Endodermal cell (in vitro differentiated cells): ENCODE results near the gene ENPP1. TPM values are rescaled to one million over a fixed set of nuclear protein-coding genes. Genes with fewer than 3 reads are reported as not detected.

Experiments
- DNase-seq: peaks from one replicate; pipeline ENCODE4 v3.0.0-alpha.2; 2017
- H3K27ac ChIP-seq: 2 replicates; pipeline ENCODE4 v1.5.1; 2013; ENCODE audit warnings: mild to moderate bottlenecking, low read depth, low read length, moderate library complexity
- H3K27me3 ChIP-seq: 2 replicates; pipeline ENCODE4 v1.6.1; 2013; ENCODE audit warnings: mild to moderate bottlenecking, low read length, moderate library complexity; ENCODE audit not compliant: insufficient read depth, control insufficient read depth, poor library complexity, severe bottlenecking
- H3K36me3 ChIP-seq: 2 replicates; pipeline ENCODE4 v1.7.0; 2013; ENCODE audit warnings: mild to moderate bottlenecking, low read length, moderate library complexity; ENCODE audit not compliant: control insufficient read depth, insufficient read depth
- H3K4me1 ChIP-seq: one replicate; pipeline ENCODE4 v1.7.0; 2013; ENCODE audit warnings: low read length; ENCODE audit not compliant: control insufficient read depth, insufficient read depth
- H3K4me3 ChIP-seq: 2 replicates; pipeline ENCODE4 v1.5.1; 2013; ENCODE audit warnings: mild to moderate bottlenecking, low read length, moderate library complexity
- H3K9ac ChIP-seq: 2 replicates; pipeline ENCODE4 v1.6.1; 2013; ENCODE audit warnings: mild to moderate bottlenecking, low read length, moderate library complexity; ENCODE audit not compliant: poor library complexity, severe bottlenecking; ENCODE audit errors: extremely low read depth
- H3K9me3 ChIP-seq: 2 replicates; pipeline ENCODE4 v1.6.1; 2013; ENCODE audit warnings: mild to moderate bottlenecking, low read length, moderate library complexity; ENCODE audit not compliant: control insufficient read depth
- H3K27ac Mint-ChIP-seq: 2 replicates; pipeline ENCODE4 v1.8.0; 2020; ENCODE audit warnings: mixed read lengths
- H3K27me3 Mint-ChIP-seq: 2 replicates; pipeline ENCODE4 v1.8.0; 2021; ENCODE audit warnings: mild to moderate bottlenecking, mixed read lengths; ENCODE audit not compliant: insufficient read depth
- H3K36me3 Mint-ChIP-seq: 2 replicates; pipeline ENCODE4 v1.8.0; 2020; ENCODE audit warnings: low read depth, mixed read lengths
- H3K4me1 Mint-ChIP-seq: 2 replicates; pipeline ENCODE4 v1.8.0; 2020; ENCODE audit warnings: mixed read lengths
- H3K4me3 Mint-ChIP-seq: 2 replicates; pipeline ENCODE4 v1.8.0; 2020; ENCODE audit warnings: mild to moderate bottlenecking, moderate library complexity, mixed read lengths
- H3K9me3 Mint-ChIP-seq: 2 replicates; pipeline ENCODE4 v1.8.0; 2020; ENCODE audit warnings: mild to moderate bottlenecking, mixed read lengths
- CTCF ChIP-seq: fragments of 200-600 bp; sonication (generic); conservative IDR thresholded peaks from 2 replicates; pipeline ENCODE4 v1.5.0; 2021; ENCODE audit warnings: antibody characterized with exemption, mild to moderate bottlenecking
- WGBS, 2 experiments: methylation state at CpG; one replicate each; pipeline versions ENCODE4 v1.1.5 to v1.1.7; 2013; ENCODE audit warnings: missing lambda C conversion rate in 2 of 2, mixed read lengths in 1 of 2; ENCODE audit not compliant: insufficient coverage in 1 of 2, insufficient read length in 1 of 2; 5-methylcytosine and 5-hydroxymethylcytosine counted together
- total RNA-seq, 2 donors: library from RNA; stranded (reverse); fragmentation: NEBNext Ultra II Directional in 1 of 2; extraction: Animal tissue kit (Norgen Biotek cat#: 25700) in 1 of 2; gene quantifications; 2 replicates in 1 of 2; 3 replicates in 1 of 2; pipeline ENCODE4 v1.2.1, GENCODE V29; 2021

The ENPP1 gene
- total RNA-seq, 2 donors from 2014 or later, result 11.6 to 16.1 TPM

GRCh38 chr6:131823276-131823902, 15.6 kb downstream of the ENPP1 start:
- H3K9me3 ChIP-seq, result no peaks in the 10 kb centered on the region
- H3K36me3 Mint-ChIP-seq, result no peaks in the 10 kb centered on the region
- H3K4me1 Mint-ChIP-seq, result no peaks in the 10 kb centered on the region

DNA sequence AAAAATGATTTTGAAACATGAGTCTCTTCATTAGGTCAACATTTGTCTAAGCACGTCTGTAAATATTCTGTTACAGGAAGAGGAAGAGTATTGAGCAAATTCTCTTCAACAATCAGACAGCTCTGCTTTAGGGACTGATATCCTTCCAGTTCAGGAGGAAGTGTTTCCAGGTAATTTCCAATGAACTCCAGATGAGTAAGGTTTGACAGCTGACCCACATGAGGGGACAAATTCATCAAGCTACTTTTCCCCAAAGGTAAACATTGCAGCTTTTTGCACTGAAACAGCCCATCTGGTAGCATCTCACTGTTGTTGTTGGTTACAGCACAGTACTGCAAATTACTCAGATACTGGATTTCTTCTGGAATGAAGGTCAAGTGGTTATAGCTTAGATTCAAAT, 18.1 kb downstream of the ENPP1 start:
- no peak overlapping the region for H3K4me3 Mint-ChIP-seq
- 86 to 92% methylated on average over 1 of the region's 1 CpG for WGBS, 2 experiments
- Histone ChIP-seq H3K27me3 (no peaks in the 10 kb centered on the region), H3K4me3 (no peak overlapping the region), H3K9ac (no peak overlapping the region), H3K4me1 (no peaks in the 10 kb centered on the region), H3K9me3 (no peaks in the 10 kb centered on the region), H3K36me3 (no peaks in the 10 kb centered on the region), H3K27ac (no peak overlapping the region)
- no peaks in the 10 kb centered on the region for H3K9me3 Mint-ChIP-seq
- no peaks in the 10 kb centered on the region for H3K36me3 Mint-ChIP-seq
- H3K4me1 Mint-ChIP-seq, result no peaks in the 10 kb centered on the region
- DNase-seq, result no peak
- TF ChIP-seq CTCF, result no peak
- H3K27me3 Mint-ChIP-seq, result no peaks in the 10 kb centered on the region
- H3K27ac Mint-ChIP-seq, result no peak overlapping the region

More at GRCh38 chr6:131823276-131823902, 15.6 kb downstream of the ENPP1 start:
- Histone ChIP-seq H3K4me3 (no peak overlapping the region), H3K9ac (no peak overlapping the region), H3K27ac (no peak overlapping the region), H3K36me3 (no peaks in the 10 kb centered on the region), H3K4me1 (no peaks in the 10 kb centered on the region), H3K27me3 (no peaks in the 10 kb centered on the region)
- no peak for DNase-seq
- H3K4me3 Mint-ChIP-seq, result no peak overlapping the region
- no peaks in the 10 kb centered on the region for H3K27me3 Mint-ChIP-seq
- no peak overlapping the region for H3K27ac Mint-ChIP-seq
- 91 to 100% methylated on average over 1 to 3 of the region's 3 CpGs for WGBS, 2 experiments
- no peak for TF ChIP-seq CTCF
- no peaks in the 10 kb centered on the region for H3K9me3 Mint-ChIP-seq

- no peaks in the 10 kb centered on the region for H3K9me3 ChIP-seq
- Mint-ChIP-seq H3K4me3 (no peak overlapping the region), H3K27ac (no peak overlapping the region), H3K36me3 (peaks cover 1% of the 10 kb centered on the region), H3K4me1 (no peaks in the 10 kb centered on the region), H3K27me3 (no peaks in the 10 kb centered on the region), H3K9me3 (no peaks in the 10 kb centered on the region)
- no peaks in the 10 kb centered on the region for H3K4me1 ChIP-seq
- H3K9ac ChIP-seq, result no peak overlapping the region
- 91 to 97% methylated on average over 6 to 7 of the region's 7 CpGs for WGBS, 2 experiments
- no peak overlapping the region for H3K4me3 ChIP-seq
- TF ChIP-seq CTCF, result no peak
- H3K27me3 ChIP-seq, result no peaks in the 10 kb centered on the region
- H3K36me3 ChIP-seq, result no peaks in the 10 kb centered on the region
- no peak overlapping the region for H3K27ac ChIP-seq
- DNase-seq, result no peak
Measured at GRCh38 chr6:131828080-131828479, 20.3 kb downstream of the ENPP1 start.
